GM15510 (cell line): ENCODE data around the gene ADORA2B.

Source experiments
- POLR2A ChIP-seq: IDR thresholded peaks from 3 replicates; pipeline ENCODE4 v1.6.1; 2011; ENCODE audit warnings: borderline replicate concordance; ENCODE audit not compliant: insufficient read length; ENCODE audit errors: extremely low read depth

The ADORA2B gene

GRCh38 chr17:15947976-15948752 is 3.2 kb downstream of the ADORA2B start:
- no peak for TF ChIP-seq POLR2A

GRCh38 chr17:15951368-15952047 is 6.6 kb downstream of the ADORA2B start:
- TF ChIP-seq POLR2A = no peak

GRCh38 chr17:15952048-15952532 is 7.2 kb downstream of the ADORA2B start:
- no peak for TF ChIP-seq POLR2A

- no peak for TF ChIP-seq POLR2A
Measured at GRCh38 chr17:15952916-15953790, 8.2 kb downstream of the ADORA2B start.

GRCh38 chr17:15954222-15954621 is 9.3 kb downstream of the ADORA2B start:
- no peak for TF ChIP-seq POLR2A

- TF ChIP-seq POLR2A = no peak
Measured at GRCh38 chr17:15955793-15956541, 11.0 kb downstream of the ADORA2B start.

- TF ChIP-seq POLR2A = no peak
Measured at GRCh38 chr17:15957206-15957605, 12.3 kb downstream of the ADORA2B start.

- TF ChIP-seq POLR2A = no peak
Measured at GRCh38 chr17:15957608-15958307, 12.8 kb downstream of the ADORA2B start.

- no peak for TF ChIP-seq POLR2A
Measured at GRCh38 chr17:15958484-15958854, 13.5 kb downstream of the ADORA2B start.

GRCh38 chr17:15963670-15964110 is 18.8 kb downstream of the ADORA2B start:
- no peak for TF ChIP-seq POLR2A

- TF ChIP-seq POLR2A = no peak
Measured at GRCh38 chr17:15965528-15965927, 20.6 kb downstream of the ADORA2B start.

GRCh38 chr17:15966183-15966878 is 21.4 kb downstream of the ADORA2B start:
- no peak for TF ChIP-seq POLR2A

GRCh38 chr17:15966879-15967248 is 21.9 kb downstream of the ADORA2B start:
- no peak for TF ChIP-seq POLR2A
